SU-DHL-6 (cell line): Measurements from ENCODE around the gene LHFPL3.

Experiments
- CTCF ChIP-seq: fragments of 200-600 bp; sonication (generic); IDR thresholded peaks from one replicate; pipeline ENCODE4 v1.5.1; 2017; ENCODE audit warnings: antibody characterized with exemption, mild to moderate bottlenecking, low read length, moderate library complexity; ENCODE audit not compliant: insufficient read depth, poor library complexity, severe bottlenecking
- EZH2phosphoT487 ChIP-seq: fragments of 200-600 bp; sonication (generic), shearing (Covaris generic); conservative IDR thresholded peaks from 2 replicates; pipeline ENCODE4 v1.6.1; 2018; ENCODE audit warnings: mild to moderate bottlenecking, antibody characterized with exemption, low read length, moderate library complexity, mixed read lengths

- TF ChIP-seq CTCF (no peak), EZH2phosphoT487 (no peak)
These were observed 561.8 kb downstream of the LHFPL3 start for GRCh38 chr7:104890216-104890615.
